Stomach (tissue), 9 donors: Measurements from ENCODE around the gene DUSP14. TPM values are rescaled to one million over a fixed set of nuclear protein-coding genes. Genes with fewer than 3 reads are reported as not detected.
A peak's percentile ranks its signal among the peaks of the same experiment; 100 is the strongest.

Experiments used
- DNase-seq, 2 donors: peaks; one replicate each; pipeline versions ENCODE4 v3.0.0 to v3.0.0-alpha.2; 2013 to 2019
- H3K27ac ChIP-seq, 5 donors: fragments of 200-600 bp in 4 of 5; sonication (generic) in 4 of 5; one replicate each; pipeline ENCODE4 v1.5.1; 2013 to 2019; ENCODE audit warnings: mild to moderate bottlenecking in 1 of 5, moderate library complexity in 1 of 5
- H3K27me3 ChIP-seq, 3 donors: fragments of 200-600 bp; sonication (generic); one replicate each; pipeline ENCODE4 v1.5.1; 2017 to 2019; ENCODE audit warnings: mixed run types in 1 of 3
- H3K36me3 ChIP-seq, 4 donors: fragments of 200-600 bp; sonication (generic); 1 replicate in 3 of 4; 2 replicates in 1 of 4; pipeline ENCODE4 v1.5.1; 2016 to 2019
- H3K4me1 ChIP-seq, 4 donors: fragments of 200-600 bp; sonication (generic); one replicate each; pipeline ENCODE4 v1.5.1; 2016 to 2019
- H3K4me3 ChIP-seq, 4 donors: fragments of 200-600 bp; sonication (generic) in 3 of 4; one replicate each; pipeline ENCODE4 v1.5.1; 2016 to 2019; ENCODE audit warnings: mild to moderate bottlenecking in 1 of 4
- H3K9me3 ChIP-seq, 4 donors: fragments of 200-600 bp; sonication (generic); one replicate each; pipeline ENCODE4 v1.5.1; 2016 to 2019
- CTCF ChIP-seq, 7 experiments: fragments of 450-650 bp in 4 of 7; fragments of 200-600 bp in 3 of 7; sonication (generic) in 3 of 7; IDR thresholded peaks; one replicate each; pipeline ENCODE4 v1.5.1; 2016 to 2019; ENCODE audit warnings: antibody characterized with exemption in 7 of 7, control low read depth in 2 of 7, mild to moderate bottlenecking in 1 of 7
- EP300 ChIP-seq: sonication (generic); formaldehyde crosslinking; IDR thresholded peaks from one replicate; pipeline ENCODE4 v1.6.1; 2017; ENCODE audit warnings: antibody characterized with exemption
- POLR2A ChIP-seq, 4 donors: fragments of 450-650 bp; IDR thresholded peaks; one replicate each; pipeline ENCODE4 v1.6.1; 2016; ENCODE audit warnings: antibody characterized with exemption in 4 of 4, control low read depth in 2 of 4, mild to moderate bottlenecking in 1 of 4, moderate library complexity in 1 of 4
- POLR2AphosphoS5 ChIP-seq, 3 donors: sonication (generic); formaldehyde crosslinking; IDR thresholded peaks; one replicate each; pipeline ENCODE4 v1.6.1; 2016; ENCODE audit warnings: antibody characterized with exemption in 3 of 3
- WGBS, 5 donors: extraction: QIAGEN DNeasy Blood & Tissue Kit in 3 of 5; methylation state at CpG; one replicate each; pipeline versions ENCODE4 v1.1.5 to v1.1.7; 2013 to 2018; 5-methylcytosine and 5-hydroxymethylcytosine counted together
- intact Hi-C: fragments of 100-400 bp; cut with DNase I; formaldehyde crosslinking; loops from one replicate; pipeline ENCODE4 v1.15.1; 2023; ENCODE audit warnings: low total_unique reads
- polyA plus RNA-seq, 3 donors: library from polyadenylated mRNA; stranded (reverse); fragments of 200-250 nt; gene quantifications; one replicate each; pipeline ENCODE4 v1.2.3, GENCODE V29; 2013
- total RNA-seq, 5 donors: library from RNA; depleted of rRNA; stranded (reverse); fragments of >200 nt; gene quantifications; one replicate each; pipeline versions ENCODE4 v1.1.0 to v1.2.3, GENCODE V29; 2014 to 2016
- donor health status: healthy with polysubstance abuse.
- donor health status: Bipolar disorder and iron deficiency.
- donor health status: healthy.

The DUSP14 gene
- total and polyA plus RNA-seq, 8 donors = 3.1 to 7.8 (median 6.1) TPM; not detected in 2

GRCh38 chr17:37490638-37491614 lies 1.2 kb downstream of the DUSP14 start:
- intact Hi-C loops = no loop called here
- peak in 1 of 2 donors; percentile 68 for DNase-seq
- H3K27ac ChIP-seq = peak overlapping the region; percentile 72 to 93 (median 91)
- peaks cover 21 to 46% (median 34%) of the 10 kb centered on the region in 4 donors for H3K4me1 ChIP-seq
- peaks cover 0 to 4% (median 0%) of the 10 kb centered on the region in 3 donors for H3K27me3 ChIP-seq
- TF ChIP-seq POLR2A (IDR thresholded peaks at IDR 0.05) = no peak
- TF ChIP-seq EP300 = no peak
- peak in 1 of 3 donors; percentile 15 for TF ChIP-seq POLR2AphosphoS5 (IDR thresholded peaks at IDR 0.05)
- no peak for TF ChIP-seq CTCF (IDR thresholded peaks at IDR 0.05)
- H3K9me3 ChIP-seq = no peaks in the 10 kb centered on the region
- H3K4me3 ChIP-seq = peak overlapping the region; percentile 74 to 94 (median 85)
- no peaks in the 10 kb centered on the region for H3K36me3 ChIP-seq
- WGBS, 5 donors = 36 to 56% (median 50%) methylated on average over 24 of the region's 24 CpGs

GRCh38 chr17:37492167-37492566 lies 2.5 kb downstream of the DUSP14 start:
- WGBS, 5 donors = 51 to 72% (median 58%) methylated on average over 4 of the region's 4 CpGs
- H3K27ac ChIP-seq = peak overlapping the region in 2 of 5 donors; percentile 89 to 91
- H3K4me3 ChIP-seq = peak overlapping the region in 1 of 4 donors; percentile 74
- peaks cover 0 to 4% (median 0%) of the 10 kb centered on the region in 3 donors for H3K27me3 ChIP-seq
- H3K4me1 ChIP-seq = peaks cover 21 to 46% (median 34%) of the 10 kb centered on the region in 4 donors
- no peak for DNase-seq
- no peaks in the 10 kb centered on the region for H3K36me3 ChIP-seq
- TF ChIP-seq EP300 = no peak
- TF ChIP-seq CTCF (IDR thresholded peaks at IDR 0.05) = no peak
- TF ChIP-seq POLR2AphosphoS5 (IDR thresholded peaks at IDR 0.05) = no peak
- TF ChIP-seq POLR2A (IDR thresholded peaks at IDR 0.05) = no peak
- H3K9me3 ChIP-seq = no peaks in the 10 kb centered on the region
- intact Hi-C loops = no loop called here

GRCh38 chr17:37493249-37494027 lies 3.7 kb downstream of the DUSP14 start:
- H3K4me1 ChIP-seq = peaks cover 15 to 37% (median 26%) of the 10 kb centered on the region in 4 donors
- peaks cover 0 to 4% (median 0%) of the 10 kb centered on the region in 3 donors for H3K27me3 ChIP-seq
- no peaks in the 10 kb centered on the region for H3K36me3 ChIP-seq
- WGBS, 5 donors = 67 to 89% (median 86%) methylated on average over 2 of the region's 2 CpGs
- H3K27ac ChIP-seq = peak overlapping the region in 1 of 5 donors; percentile 58
- H3K9me3 ChIP-seq = no peaks in the 10 kb centered on the region
- no peak for DNase-seq
- TF ChIP-seq POLR2AphosphoS5 (IDR thresholded peaks at IDR 0.05) (no peak), EP300 (no peak), CTCF (IDR thresholded peaks at IDR 0.05) (no peak), POLR2A (IDR thresholded peaks at IDR 0.05) (no peak)
- no peak overlapping the region for H3K4me3 ChIP-seq
- intact Hi-C loops = no loop called here

GRCh38 chr17:37494401-37494831 lies 4.7 kb downstream of the DUSP14 start:
- no peak for DNase-seq
- Histone ChIP-seq H3K9me3 (no peaks in the 10 kb centered on the region), H3K27ac (peak overlapping the region in 1 of 5 donors; percentile 58), H3K27me3 (peaks cover 0 to 4% (median 0%) of the 10 kb centered on the region in 3 donors), H3K4me1 (peaks cover 10 to 29% (median 19%) of the 10 kb centered on the region in 4 donors), H3K36me3 (no peaks in the 10 kb centered on the region), H3K4me3 (no peak overlapping the region)
- WGBS, 5 donors = 77 to 90% (median 80%) methylated on average over 3 of the region's 3 CpGs
- intact Hi-C loops = no loop called here
- TF ChIP-seq POLR2AphosphoS5 (IDR thresholded peaks at IDR 0.05) (no peak), CTCF (IDR thresholded peaks at IDR 0.05) (no peak), POLR2A (IDR thresholded peaks at IDR 0.05) (no peak), EP300 (no peak)
